Measurements from ENCODE around the gene COPG2.

COPG2 gene

DNA sequence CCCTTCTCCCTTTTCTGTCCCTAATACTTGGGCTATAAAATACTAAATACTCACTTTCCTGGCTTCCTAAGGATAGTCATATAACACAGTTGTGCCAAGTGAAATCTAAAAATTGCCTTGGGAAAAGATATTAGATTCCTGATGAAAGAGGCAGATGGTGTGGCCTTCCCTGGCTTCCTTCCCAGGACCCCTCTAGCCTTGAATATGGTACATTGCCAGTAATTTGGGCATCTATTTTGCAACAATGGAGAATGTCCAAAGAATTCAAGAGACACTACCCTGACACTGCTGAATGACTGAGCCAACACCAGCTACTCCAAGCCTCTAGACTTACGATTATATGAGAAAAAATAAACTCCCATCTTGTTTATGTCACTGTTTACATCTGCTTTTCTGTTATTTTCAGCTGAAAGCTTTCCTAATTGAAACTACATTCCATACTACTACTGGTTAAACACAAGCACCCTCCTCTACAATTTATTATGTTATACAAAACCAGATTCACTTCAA is 17.9 kb downstream of the COPG2 start:
- TF ChIP-seq CREB1 (IDR thresholded peaks at IDR 0.05; ENCODE audit: low read depth): no peak
- TF ChIP-seq RAD21 (IDR thresholded peaks at IDR 0.05; ENCODE audit: low read depth): no peak
- no peak for TF ChIP-seq YY1 (IDR thresholded peaks at IDR 0.05; ENCODE audit: low read depth)
- no peak for TF ChIP-seq EP300 (IDR thresholded peaks at IDR 0.05; ENCODE audit: borderline replicate concordance)

DNA sequence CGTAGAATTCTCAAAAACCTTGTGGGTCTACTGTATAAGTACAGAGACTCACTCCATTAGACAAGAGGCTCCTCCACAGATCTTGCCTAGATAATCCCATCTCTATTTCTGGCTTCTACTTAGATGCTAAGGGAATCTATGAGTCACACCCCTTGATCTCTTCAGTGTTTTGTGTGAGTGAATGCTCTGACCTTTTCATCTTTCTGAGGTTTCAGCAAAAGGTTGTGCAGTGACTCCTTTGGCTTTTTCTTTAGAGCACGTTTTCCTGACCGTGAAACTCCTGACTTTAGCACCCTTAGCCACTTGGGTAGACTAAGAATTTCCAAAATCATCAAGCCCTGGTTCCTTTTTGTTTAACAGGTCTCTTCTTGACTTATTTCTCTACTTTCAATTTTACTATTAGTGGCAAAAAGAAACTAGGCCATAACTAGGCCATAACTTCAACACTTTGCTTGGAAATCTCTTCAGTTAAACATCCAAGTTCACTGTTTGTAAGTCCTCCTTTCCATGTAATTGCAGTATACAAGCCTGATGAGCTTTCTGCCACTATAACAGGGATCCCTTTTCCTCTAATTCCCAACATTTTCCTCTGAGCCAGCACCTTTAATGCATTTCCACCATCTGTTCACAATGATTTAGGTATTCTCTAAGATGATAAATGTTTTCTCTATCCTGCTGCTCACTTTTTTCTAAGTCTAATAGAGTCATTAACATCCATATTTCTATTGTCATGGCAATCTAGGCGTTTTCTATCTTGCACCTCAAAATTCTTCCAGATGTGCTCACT is 19.4 kb downstream of the COPG2 start:
- TF ChIP-seq RAD21 (IDR thresholded peaks at IDR 0.05; ENCODE audit: low read depth): no peak
- TF ChIP-seq CEBPB (IDR thresholded peaks at IDR 0.05): no peak

DNA sequence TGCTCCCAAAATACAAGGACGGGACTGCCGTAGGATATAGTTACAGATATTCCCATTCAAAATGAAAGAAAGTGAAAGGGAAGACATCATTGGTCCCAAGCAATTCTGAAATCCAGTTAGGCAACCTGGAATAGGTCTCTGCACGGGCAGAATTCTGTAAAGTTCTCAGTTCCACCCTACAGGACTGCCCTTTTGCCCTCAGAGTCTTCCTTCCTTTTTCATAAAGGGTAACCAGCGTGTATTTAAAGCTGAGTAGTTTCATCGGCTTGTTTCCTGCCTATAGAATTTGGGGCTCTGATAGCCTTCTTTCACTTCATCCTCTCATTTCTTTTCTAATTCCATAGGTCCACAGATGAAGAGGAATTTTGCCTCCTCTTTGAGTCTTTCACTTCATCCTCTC is 20.0 kb downstream of the COPG2 start:
- TF ChIP-seq FOXM1 (IDR thresholded peaks at IDR 0.05; ENCODE audit: borderline replicate concordance, low read depth) (no peak), TEAD4 (IDR thresholded peaks at IDR 0.05) (no peak), TAF1 (IDR thresholded peaks at IDR 0.05; ENCODE audit: low read depth) (no peak), NFIC (IDR thresholded peaks at IDR 0.05) (no peak), TCF12 (IDR thresholded peaks at IDR 0.05; ENCODE audit: low read depth) (no peak), CREB1 (IDR thresholded peaks at IDR 0.05; ENCODE audit: low read depth) (no peak), CEBPB (IDR thresholded peaks at IDR 0.05) (no peak), ZBTB7A (IDR thresholded peaks at IDR 0.05; ENCODE audit: low read depth) (no peak), RAD21 (IDR thresholded peaks at IDR 0.05; ENCODE audit: low read depth) (no peak), YY1 (IDR thresholded peaks at IDR 0.05; ENCODE audit: low read depth) (no peak), EP300 (IDR thresholded peaks at IDR 0.05; ENCODE audit: borderline replicate concordance) (no peak)
- TF ChIP-seq, protein P1, sequence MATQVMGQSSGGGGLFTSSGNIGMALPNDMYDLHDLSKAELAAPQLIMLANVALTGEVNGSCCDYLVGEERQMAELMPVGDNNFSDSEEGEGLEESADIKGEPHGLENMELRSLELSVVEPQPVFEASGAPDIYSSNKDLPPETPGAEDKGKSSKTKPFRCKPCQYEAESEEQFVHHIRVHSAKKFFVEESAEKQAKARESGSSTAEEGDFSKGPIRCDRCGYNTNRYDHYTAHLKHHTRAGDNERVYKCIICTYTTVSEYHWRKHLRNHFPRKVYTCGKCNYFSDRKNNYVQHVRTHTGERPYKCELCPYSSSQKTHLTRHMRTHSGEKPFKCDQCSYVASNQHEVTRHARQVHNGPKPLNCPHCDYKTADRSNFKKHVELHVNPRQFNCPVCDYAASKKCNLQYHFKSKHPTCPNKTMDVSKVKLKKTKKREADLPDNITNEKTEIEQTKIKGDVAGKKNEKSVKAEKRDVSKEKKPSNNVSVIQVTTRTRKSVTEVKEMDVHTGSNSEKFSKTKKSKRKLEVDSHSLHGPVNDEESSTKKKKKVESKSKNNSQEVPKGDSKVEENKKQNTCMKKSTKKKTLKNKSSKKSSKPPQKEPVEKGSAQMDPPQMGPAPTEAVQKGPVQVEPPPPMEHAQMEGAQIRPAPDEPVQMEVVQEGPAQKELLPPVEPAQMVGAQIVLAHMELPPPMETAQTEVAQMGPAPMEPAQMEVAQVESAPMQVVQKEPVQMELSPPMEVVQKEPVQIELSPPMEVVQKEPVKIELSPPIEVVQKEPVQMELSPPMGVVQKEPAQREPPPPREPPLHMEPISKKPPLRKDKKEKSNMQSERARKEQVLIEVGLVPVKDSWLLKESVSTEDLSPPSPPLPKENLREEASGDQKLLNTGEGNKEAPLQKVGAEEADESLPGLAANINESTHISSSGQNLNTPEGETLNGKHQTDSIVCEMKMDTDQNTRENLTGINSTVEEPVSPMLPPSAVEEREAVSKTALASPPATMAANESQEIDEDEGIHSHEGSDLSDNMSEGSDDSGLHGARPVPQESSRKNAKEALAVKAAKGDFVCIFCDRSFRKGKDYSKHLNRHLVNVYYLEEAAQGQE (IDR thresholded peaks at IDR 0.05; ENCODE audit: low read depth): no peak
- TF ChIP-seq, protein P2, sequence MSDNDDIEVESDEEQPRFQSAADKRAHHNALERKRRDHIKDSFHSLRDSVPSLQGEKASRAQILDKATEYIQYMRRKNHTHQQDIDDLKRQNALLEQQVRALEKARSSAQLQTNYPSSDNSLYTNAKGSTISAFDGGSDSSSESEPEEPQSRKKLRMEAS (IDR thresholded peaks at IDR 0.05): no peak
- TF ChIP-seq, protein P3, sequence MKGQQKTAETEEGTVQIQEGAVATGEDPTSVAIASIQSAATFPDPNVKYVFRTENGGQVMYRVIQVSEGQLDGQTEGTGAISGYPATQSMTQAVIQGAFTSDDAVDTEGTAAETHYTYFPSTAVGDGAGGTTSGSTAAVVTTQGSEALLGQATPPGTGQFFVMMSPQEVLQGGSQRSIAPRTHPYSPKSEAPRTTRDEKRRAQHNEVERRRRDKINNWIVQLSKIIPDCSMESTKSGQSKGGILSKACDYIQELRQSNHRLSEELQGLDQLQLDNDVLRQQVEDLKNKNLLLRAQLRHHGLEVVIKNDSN (IDR thresholded peaks at IDR 0.05): no peak

GRCh38 chr7:130642383-130642782 is 26.2 kb downstream of the COPG2 start:
- TF ChIP-seq, protein P1 (IDR thresholded peaks at IDR 0.05; ENCODE audit: low read depth): no peak
- TF ChIP-seq, protein P3 (IDR thresholded peaks at IDR 0.05): no peak
- no peak for TF ChIP-seq YY1 (IDR thresholded peaks at IDR 0.05; ENCODE audit: low read depth)
- no peak for TF ChIP-seq FOXM1 (IDR thresholded peaks at IDR 0.05; ENCODE audit: borderline replicate concordance, low read depth)
- TF ChIP-seq TAF1 (IDR thresholded peaks at IDR 0.05; ENCODE audit: low read depth): no peak
- TF ChIP-seq RAD21 (IDR thresholded peaks at IDR 0.05; ENCODE audit: low read depth): no peak
- TF ChIP-seq CREB1 (IDR thresholded peaks at IDR 0.05; ENCODE audit: low read depth): no peak
- TF ChIP-seq, protein P2 (IDR thresholded peaks at IDR 0.05): no peak
- no peak for TF ChIP-seq TEAD4 (IDR thresholded peaks at IDR 0.05)
- TF ChIP-seq NFIC (IDR thresholded peaks at IDR 0.05): no peak
- no peak for TF ChIP-seq CEBPB (IDR thresholded peaks at IDR 0.05)

GRCh38 chr7:130641497-130641896 is 27.1 kb downstream of the COPG2 start:
- TF ChIP-seq, protein P2 (IDR thresholded peaks at IDR 0.05): no peak
- TF ChIP-seq TAF1 (IDR thresholded peaks at IDR 0.05; ENCODE audit: low read depth) (no peak), EP300 (IDR thresholded peaks at IDR 0.05; ENCODE audit: borderline replicate concordance) (no peak), RAD21 (IDR thresholded peaks at IDR 0.05; ENCODE audit: low read depth) (no peak), FOXM1 (IDR thresholded peaks at IDR 0.05; ENCODE audit: borderline replicate concordance, low read depth) (no peak), ZBTB7A (IDR thresholded peaks at IDR 0.05; ENCODE audit: low read depth) (no peak), TEAD4 (IDR thresholded peaks at IDR 0.05) (no peak), YY1 (IDR thresholded peaks at IDR 0.05; ENCODE audit: low read depth) (no peak), EGR1 (IDR thresholded peaks at IDR 0.05) (no peak), CEBPB (IDR thresholded peaks at IDR 0.05) (no peak), CREB1 (IDR thresholded peaks at IDR 0.05; ENCODE audit: low read depth) (no peak), TCF12 (IDR thresholded peaks at IDR 0.05; ENCODE audit: low read depth) (no peak), NFIC (IDR thresholded peaks at IDR 0.05) (no peak)
- TF ChIP-seq, protein P1 (IDR thresholded peaks at IDR 0.05; ENCODE audit: low read depth): no peak
- TF ChIP-seq, protein P3 (IDR thresholded peaks at IDR 0.05): no peak

All from Ishikawa (cell line).